A549 (cell line): Measurements from ENCODE around the gene LGALS7. TPM values are rescaled to one million over a fixed set of nuclear protein-coding genes. Genes with fewer than 3 reads are reported as not detected.
A peak's percentile ranks its signal among the peaks of the same experiment; 100 is the strongest.

ENCODE experiments used
- ATAC-seq, 2 experiments: fragments of 200-7000 bp in 1 of 2; fragments of >200 bp in 1 of 2; cut with Nextera tagmentation in 1 of 2; cut with Tn5 transposase in 1 of 2; 3 replicates each; pipeline versions ENCODE4 v1.8.0 to v1.9.1; 2018 to 2020; ENCODE audit warnings: mild to moderate bottlenecking in 1 of 2, moderate library complexity in 1 of 2
- CTCF ChIA-PET: fragments of 300-600 bp; sonication (Branson Sonifier 250); formaldehyde crosslinking; extraction: SDS; loops from one replicate; lab custom pipeline; 2021; ENCODE audit warnings: antibody characterized with exemption, inconsistent platforms; lab: Yijun Ruan, JAX
- POLR2A ChIA-PET: fragments of 350-600 bp; formaldehyde crosslinking; extraction: SDS; loops from one replicate; lab custom pipeline; 2021; ENCODE audit warnings: antibody characterized with exemption, inconsistent platforms; lab: Yijun Ruan, JAX
- DNase-seq, 2 experiments: peaks; one replicate each; pipeline versions ENCODE4 v3.0.0 to v3.0.0-alpha.2; 2011 to 2016; ENCODE audit warnings: low read depth in 1 of 2, low spot score in 1 of 2
- FAIRE-seq: peaks from 2 replicates; lab custom pipeline; 2011; peaks lifted over from hg19 to GRCh38; lab: Jason Lieb, UNC
- H3K27ac ChIP-seq, 2 experiments: fragments of >200 bp; sonication (Bioruptor Twin); formaldehyde crosslinking; 3 replicates each; pipeline ENCODE4 v1.5.1; 2016 to 2017
- H3K4me1 ChIP-seq: fragments of >200 bp; sonication (Bioruptor Twin); formaldehyde crosslinking; 3 replicates; pipeline ENCODE4 v1.6.1; 2016
- H3K4me2 ChIP-seq: fragments of >200 bp; sonication (Bioruptor Twin); formaldehyde crosslinking; 3 replicates; pipeline ENCODE4 v1.6.1; 2016
- H3K4me3 ChIP-seq: fragments of >200 bp; sonication (Bioruptor Twin); formaldehyde crosslinking; 3 replicates; pipeline ENCODE4 v1.5.1; 2016
- H3K9me3 ChIP-seq: fragments of >200 bp; sonication (Bioruptor Twin); formaldehyde crosslinking; 3 replicates; pipeline ENCODE4 v1.6.1; 2016
- ATOH8 ChIP-seq: fragments of 250-450 bp; sonication (Bioruptor Pico); IDR thresholded peaks from 2 replicates; pipeline ENCODE4 v1.5.0; 2020; ENCODE audit warnings: low read depth, mild to moderate bottlenecking, moderate library complexity
- CTCF ChIP-seq: fragments of >200 bp; sonication (Bioruptor Twin); formaldehyde crosslinking; IDR thresholded peaks from 3 replicates; pipeline ENCODE4 v1.5.1; 2016
- EP300 ChIP-seq, 2 experiments: fragments of >200 bp; sonication (Bioruptor Twin); formaldehyde crosslinking; IDR thresholded peaks; 2 replicates in 1 of 2; 3 replicates in 1 of 2; pipeline ENCODE4 v1.6.1; 2016 to 2017
- FOSB ChIP-seq: fragments of 250-450 bp; sonication (Bioruptor Pico); IDR thresholded peaks from 2 replicates; pipeline ENCODE4 v1.5.0; 2020; ENCODE audit warnings: mild to moderate bottlenecking, moderate library complexity
- GATA3 ChIP-seq: IDR thresholded peaks from 2 replicates; pipeline ENCODE4 v1.6.1; 2012; ENCODE audit warnings: borderline replicate concordance
- HES2 ChIP-seq: fragments of >200 bp; sonication (Bioruptor Twin); formaldehyde crosslinking; IDR thresholded peaks from 2 replicates; pipeline ENCODE4 v1.6.1; 2016
- HMGXB4 ChIP-seq: fragments of 250-450 bp; sonication (Bioruptor Pico); IDR thresholded peaks from 2 replicates; pipeline ENCODE4 v1.5.0; 2021; ENCODE audit warnings: mild to moderate bottlenecking, moderate library complexity, borderline replicate concordance
- HOXA7 ChIP-seq: fragments of 250-450 bp; sonication (Bioruptor Pico); IDR thresholded peaks from 2 replicates; pipeline ENCODE4 v1.5.0; 2020; ENCODE audit warnings: mild to moderate bottlenecking, moderate library complexity
- HOXB5 ChIP-seq: fragments of 250-450 bp; sonication (Bioruptor Pico); IDR thresholded peaks from 2 replicates; pipeline ENCODE4 v1.5.0; 2020; ENCODE audit warnings: mild to moderate bottlenecking, moderate library complexity
- JUN ChIP-seq, 2 experiments: fragments of >200 bp; sonication (Bioruptor Twin); formaldehyde crosslinking; IDR thresholded peaks; 2 replicates in 1 of 2; 3 replicates in 1 of 2; pipeline ENCODE4 v1.6.1; 2016 to 2017
- MAX ChIP-seq: IDR thresholded peaks from 2 replicates; pipeline ENCODE4 v1.6.1; 2012
- MAZ ChIP-seq: fragments of 150-350 bp; IDR thresholded peaks from 2 replicates; pipeline ENCODE4 v1.6.1; 2014; ENCODE audit warnings: antibody characterized with exemption, low read depth, low read length, borderline replicate concordance
- MYC ChIP-seq: IDR thresholded peaks from 2 replicates; pipeline ENCODE4 v1.6.1; 2012; ENCODE audit warnings: mild to moderate bottlenecking, inconsistent platforms, low read length, improper control_type of control experiment, borderline replicate concordance
- NPAS2 ChIP-seq: fragments of 250-450 bp; sonication (Bioruptor Pico); IDR thresholded peaks from 2 replicates; pipeline ENCODE4 v1.8.0; 2022; ENCODE audit warnings: mild to moderate bottlenecking, moderate library complexity, borderline replicate concordance
- POLR2AphosphoS2 ChIP-seq: conservative IDR thresholded peaks from 2 replicates; pipeline ENCODE4 v1.6.1; 2012; ENCODE audit warnings: low read length, improper control_type of control experiment, inconsistent platforms
- RAD21 ChIP-seq, 2 experiments: fragments of >200 bp in 1 of 2; sonication (Bioruptor Twin) in 1 of 2; formaldehyde crosslinking in 1 of 2; IDR thresholded peaks in 1 of 2; conservative IDR thresholded peaks in 1 of 2; 2 replicates in 1 of 2; 3 replicates in 1 of 2; pipeline ENCODE4 v1.6.1; 2012 to 2018; ENCODE audit warnings: inconsistent platforms in 1 of 2
- RCOR1 ChIP-seq: fragments of 150-350 bp; IDR thresholded peaks from 2 replicates; pipeline ENCODE4 v1.6.1; 2014; ENCODE audit warnings: antibody characterized with exemption, low read length, low read depth
- SMC3 ChIP-seq: fragments of >200 bp; sonication (Bioruptor Twin); formaldehyde crosslinking; IDR thresholded peaks from 3 replicates; pipeline ENCODE4 v1.6.1; 2018; ENCODE audit warnings: inconsistent platforms
- SREBF2 ChIP-seq: fragments of 450-650 bp; IDR thresholded peaks from 2 replicates; pipeline ENCODE4 v1.6.1; 2014; ENCODE audit warnings: mild to moderate bottlenecking, moderate library complexity
- TFCP2L1 ChIP-seq: fragments of 250-450 bp; sonication (Bioruptor Pico); IDR thresholded peaks from 2 replicates; pipeline ENCODE4 v1.5.0; 2021; ENCODE audit warnings: mild to moderate bottlenecking
- USF2 ChIP-seq: fragments of 450-650 bp; IDR thresholded peaks from 2 replicates; pipeline ENCODE4 v1.6.1; 2014; ENCODE audit warnings: antibody characterized with exemption
- ZSCAN20 ChIP-seq: fragments of 250-450 bp; sonication (Bioruptor Pico); IDR thresholded peaks from 2 replicates; pipeline ENCODE4 v1.8.0; 2022; ENCODE audit warnings: mild to moderate bottlenecking, moderate library complexity
- WGBS: methylation state at CpG from one replicate; pipeline ENCODE4 v1.1.6; 2017; ENCODE audit errors: missing lambda C conversion rate; 5-methylcytosine and 5-hydroxymethylcytosine counted together
- polyA plus RNA-seq, 4 experiments: library from polyadenylated mRNA; depleted of rRNA in 3 of 4; stranded (reverse); fragments of >200 nt; fragmentation: RNase III in 1 of 4; extraction: RNeasy Plus Mini Kit Qiagen cat#74134 plus additional on column Dnase treatment in 1 of 4; gene quantifications; 2 replicates in 3 of 4; 3 replicates in 1 of 4; pipeline ENCODE4 v1.2.3, GENCODE V29; 2011 to 2017
- TF ChIP-seq, protein P1 (sequence below): fragments of 200-600 bp; sonication (generic); IDR thresholded peaks from 2 replicates; pipeline ENCODE4 v1.6.1; 2016; ENCODE audit warnings: antibody characterized with exemption, mild to moderate bottlenecking, moderate library complexity

The LGALS7 gene
- polyA plus RNA-seq, 2 of the 4 experiments (the other 2 are of a cell fraction) = not detected

DNA sequence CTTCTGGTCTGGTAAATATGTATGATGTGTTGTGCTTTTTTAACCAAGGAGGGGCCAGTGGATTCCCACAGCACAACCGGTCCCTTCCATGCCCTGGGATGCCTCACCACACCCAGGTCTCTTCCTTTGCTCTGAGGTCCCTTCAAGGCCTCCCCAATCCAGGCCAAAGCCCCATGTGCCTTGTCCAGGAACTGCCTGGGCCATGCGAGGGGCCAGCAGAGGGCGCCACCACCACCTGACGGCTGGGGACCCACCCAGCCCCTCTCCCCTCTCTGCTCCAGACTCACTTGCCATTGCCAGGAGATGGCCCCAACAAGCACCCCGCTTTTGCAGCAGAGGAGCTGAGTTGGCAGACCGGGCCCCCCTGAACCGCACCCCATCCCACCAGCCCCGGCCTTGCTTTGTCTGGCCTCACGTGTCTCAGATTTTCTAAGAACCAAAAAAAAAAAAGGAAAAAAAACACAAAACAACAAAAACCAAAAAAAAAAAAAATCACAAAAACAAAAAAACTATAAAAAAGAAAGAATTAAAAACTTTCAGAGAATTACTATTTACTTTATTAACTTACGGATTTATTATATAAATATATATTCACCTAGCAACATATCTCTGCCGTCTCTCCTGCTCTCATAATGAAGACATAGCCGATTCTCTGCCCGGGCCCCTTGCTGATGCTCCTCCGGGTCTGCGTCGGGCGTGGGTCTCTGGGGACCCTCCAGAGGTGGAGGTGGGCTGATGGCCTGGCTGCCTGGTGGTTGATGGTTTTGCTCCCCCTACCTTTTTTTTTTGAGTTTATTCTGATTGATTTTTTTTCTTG lies 43.5 kb downstream of the LGALS7 start:
- peak; percentile 89 to 90 for DNase-seq
- ChIA-PET POLR2A (interaction anchor here (0.6 kb wide), 1 partner anchor 84 kb away, joined by 3 read pairs; no protein-coding TSS in a partner anchor), CTCF (interaction anchor here (0.6 to 38.0 kb wide), 28 partner anchors 8 to 201 kb away, joined by 3 to 764 read pairs (median 4); partner anchors contain the start of genes ACTN4, ECH1, MRPS12 and SARS2)
- TF ChIP-seq HOXA7 (CRISPR knock-in tag) (peak; percentile 82), MAX (peak; percentile 94), SMC3 (peak; percentile 97), NPAS2 (CRISPR knock-in tag) (no peak), RAD21 (conservative IDR thresholded peaks at IDR 0.05 in 1 of 2, IDR thresholded peaks at IDR 0.05 in 1 of 2) (peak; percentile 81 to 87), JUN (IDR thresholded peaks at IDR 0.05) (peak; percentile 31 to 55; a peak in 2 of 5 replicates), FOSB (CRISPR knock-in tag) (no peak; the same call in 1 of the 2 replicates), GATA3 (no peak), HES2 (no peak), USF2 (0 out of 2 replicates have a peak, but pooled peaks have one; percentile 13), HOXB5 (CRISPR knock-in tag) (peak; percentile 83), ATOH8 (CRISPR knock-in tag) (0 out of 2 replicates have a peak, but pooled peaks have one; percentile 53), SREBF2 (no peak), CTCF (peak; percentile 98), TFCP2L1 (CRISPR knock-in tag) (peak; percentile 65; the same call in 1 of the 2 replicates), RCOR1 (0 out of 2 replicates have a peak, but pooled peaks have one; percentile 18), POLR2AphosphoS2 (no peak), MYC (peak; percentile 75; the same call in 1 of the 2 replicates), HMGXB4 (CRISPR knock-in tag) (no peak), ZSCAN20 (CRISPR knock-in tag) (no peak), EP300 (IDR thresholded peaks at IDR 0.05) (no peak), MAZ (no peak)
- TF ChIP-seq, protein P1, sequence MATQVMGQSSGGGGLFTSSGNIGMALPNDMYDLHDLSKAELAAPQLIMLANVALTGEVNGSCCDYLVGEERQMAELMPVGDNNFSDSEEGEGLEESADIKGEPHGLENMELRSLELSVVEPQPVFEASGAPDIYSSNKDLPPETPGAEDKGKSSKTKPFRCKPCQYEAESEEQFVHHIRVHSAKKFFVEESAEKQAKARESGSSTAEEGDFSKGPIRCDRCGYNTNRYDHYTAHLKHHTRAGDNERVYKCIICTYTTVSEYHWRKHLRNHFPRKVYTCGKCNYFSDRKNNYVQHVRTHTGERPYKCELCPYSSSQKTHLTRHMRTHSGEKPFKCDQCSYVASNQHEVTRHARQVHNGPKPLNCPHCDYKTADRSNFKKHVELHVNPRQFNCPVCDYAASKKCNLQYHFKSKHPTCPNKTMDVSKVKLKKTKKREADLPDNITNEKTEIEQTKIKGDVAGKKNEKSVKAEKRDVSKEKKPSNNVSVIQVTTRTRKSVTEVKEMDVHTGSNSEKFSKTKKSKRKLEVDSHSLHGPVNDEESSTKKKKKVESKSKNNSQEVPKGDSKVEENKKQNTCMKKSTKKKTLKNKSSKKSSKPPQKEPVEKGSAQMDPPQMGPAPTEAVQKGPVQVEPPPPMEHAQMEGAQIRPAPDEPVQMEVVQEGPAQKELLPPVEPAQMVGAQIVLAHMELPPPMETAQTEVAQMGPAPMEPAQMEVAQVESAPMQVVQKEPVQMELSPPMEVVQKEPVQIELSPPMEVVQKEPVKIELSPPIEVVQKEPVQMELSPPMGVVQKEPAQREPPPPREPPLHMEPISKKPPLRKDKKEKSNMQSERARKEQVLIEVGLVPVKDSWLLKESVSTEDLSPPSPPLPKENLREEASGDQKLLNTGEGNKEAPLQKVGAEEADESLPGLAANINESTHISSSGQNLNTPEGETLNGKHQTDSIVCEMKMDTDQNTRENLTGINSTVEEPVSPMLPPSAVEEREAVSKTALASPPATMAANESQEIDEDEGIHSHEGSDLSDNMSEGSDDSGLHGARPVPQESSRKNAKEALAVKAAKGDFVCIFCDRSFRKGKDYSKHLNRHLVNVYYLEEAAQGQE = no peak
- Histone ChIP-seq H3K4me3 (no peak overlapping the region), H3K27ac (peak overlapping the region; percentile 53 to 84; a peak in 5 of 6 replicates), H3K4me1 (peaks cover 84% of the 10 kb centered on the region), H3K9me3 (no peaks in the 10 kb centered on the region), H3K4me2 (0 out of 3 replicates have a peak overlapping the region, but pooled peaks have one; percentile 7)
- WGBS = 67% methylated on average over 17 of the region's 17 CpGs
- peak; percentile 15 to 71; a peak in 5 of 6 replicates for ATAC-seq
- peak; percentile 84 for FAIRE-seq
